Activated CD4-positive, alpha-beta T cell treated with anti-CD3 and anti-CD28 coated beads, Interleukin-2, amount 10 ng/mL, durations not matched to agents 7 days and 5 days (primary cell): Measurements from ENCODE around the gene IGIP. TPM values are rescaled to one million over a fixed set of nuclear protein-coding genes. Genes with fewer than 3 reads are reported as not detected.
"Not testable (repeated sequence)": the region's sequence is repeated elsewhere in the genome, so short reads cannot be mapped to it uniquely, and the experiment has no call there.

Experiments
- CTCF ChIA-PET: fragments of 350-600 bp; sonication (Branson Sonifier 250); formaldehyde crosslinking; loops from one replicate; lab custom pipeline; 2021; ENCODE audit warnings: antibody characterized with exemption; lab: Charles Lee
- POLR2A ChIA-PET: fragments of 350-600 bp; sonication (Branson Sonifier 250); formaldehyde crosslinking; loops from one replicate; lab custom pipeline; 2021; ENCODE audit warnings: antibody characterized with exemption; lab: Charles Lee
- DNase-seq: peaks from one replicate; pipeline ENCODE4 v3.0.0-alpha.2; 2020
- H3K27ac Mint-ChIP-seq: one replicate; pipeline ENCODE4 v1.8.0; 2021; ENCODE audit warnings: mild to moderate bottlenecking, moderate library complexity, mixed read lengths
- H3K27me3 Mint-ChIP-seq: one replicate; pipeline ENCODE4 v1.8.0; 2021; ENCODE audit warnings: mixed read lengths
- H3K36me3 Mint-ChIP-seq: one replicate; pipeline ENCODE4 v1.8.0; 2021; ENCODE audit warnings: low read depth, mixed read lengths
- H3K4me1 Mint-ChIP-seq: one replicate; pipeline ENCODE4 v1.8.0; 2021; ENCODE audit warnings: mixed read lengths
- H3K4me3 Mint-ChIP-seq: one replicate; pipeline ENCODE4 v1.8.0; 2021; ENCODE audit warnings: mild to moderate bottlenecking, moderate library complexity, mixed read lengths
- H3K9me3 Mint-ChIP-seq: one replicate; pipeline ENCODE4 v1.8.0; 2021; ENCODE audit warnings: mixed read lengths
- total RNA-seq, 2 experiments: library from RNA; stranded (reverse); gene quantifications; one replicate each; pipeline ENCODE4 v1.2.3, GENCODE V29; 2021

Gene IGIP
- total RNA-seq, 2 experiments from 2014 or later, result 5.1 to 5.3 TPM

DNA sequence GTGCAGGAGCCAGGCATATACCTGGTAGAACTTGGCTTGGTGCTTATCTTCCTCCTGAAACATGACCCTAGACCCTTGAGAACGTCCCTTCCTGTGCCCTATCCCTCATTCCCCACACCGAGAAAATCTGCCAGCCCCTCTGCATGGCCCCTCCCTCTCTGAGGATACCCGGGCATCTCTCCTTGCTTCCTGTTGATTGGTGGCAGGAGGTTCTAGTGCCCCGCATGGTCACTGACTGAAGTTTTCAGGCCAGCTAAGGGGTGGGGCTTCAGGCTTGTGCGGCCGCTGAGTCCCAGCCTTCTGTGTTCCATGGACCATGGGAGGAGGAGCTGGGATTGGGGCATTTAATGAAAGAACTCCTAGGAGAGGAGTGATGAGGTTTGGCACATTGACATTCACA, 22.8 kb downstream of the IGIP start:
- Mint-ChIP-seq H3K36me3 (no peaks in the 10 kb centered on the region), H3K4me3 (no peak overlapping the region), H3K4me1 (peaks cover 16% of the 10 kb centered on the region), H3K27me3 (peaks cover 30% of the 10 kb centered on the region), H3K9me3 (no peaks in the 10 kb centered on the region), H3K27ac (no peak overlapping the region)
- POLR2A ChIA-PET, result no interaction called here
- no peak for DNase-seq
- CTCF ChIA-PET, result interaction anchor here (0.6 kb wide), 1 partner anchor 29 kb away, joined by 3 read pairs; no protein-coding TSS in a partner anchor

- Mint-ChIP-seq H3K4me3 (no peak overlapping the region), H3K9me3 (no peaks in the 10 kb centered on the region), H3K36me3 (no peaks in the 10 kb centered on the region), H3K27me3 (peaks cover 25% of the 10 kb centered on the region), H3K27ac (no peak overlapping the region), H3K4me1 (peaks cover 7% of the 10 kb centered on the region)
- no peak for DNase-seq
- ChIA-PET CTCF (interaction anchor here (0.6 to 0.9 kb wide), 3 partner anchors 10 to 43 kb away, joined by 3 read pairs; no protein-coding TSS in a partner anchor), POLR2A (no interaction called here)
Observed at GRCh38 chr5:140150201-140150600, 24.5 kb downstream of the IGIP start.

DNA sequence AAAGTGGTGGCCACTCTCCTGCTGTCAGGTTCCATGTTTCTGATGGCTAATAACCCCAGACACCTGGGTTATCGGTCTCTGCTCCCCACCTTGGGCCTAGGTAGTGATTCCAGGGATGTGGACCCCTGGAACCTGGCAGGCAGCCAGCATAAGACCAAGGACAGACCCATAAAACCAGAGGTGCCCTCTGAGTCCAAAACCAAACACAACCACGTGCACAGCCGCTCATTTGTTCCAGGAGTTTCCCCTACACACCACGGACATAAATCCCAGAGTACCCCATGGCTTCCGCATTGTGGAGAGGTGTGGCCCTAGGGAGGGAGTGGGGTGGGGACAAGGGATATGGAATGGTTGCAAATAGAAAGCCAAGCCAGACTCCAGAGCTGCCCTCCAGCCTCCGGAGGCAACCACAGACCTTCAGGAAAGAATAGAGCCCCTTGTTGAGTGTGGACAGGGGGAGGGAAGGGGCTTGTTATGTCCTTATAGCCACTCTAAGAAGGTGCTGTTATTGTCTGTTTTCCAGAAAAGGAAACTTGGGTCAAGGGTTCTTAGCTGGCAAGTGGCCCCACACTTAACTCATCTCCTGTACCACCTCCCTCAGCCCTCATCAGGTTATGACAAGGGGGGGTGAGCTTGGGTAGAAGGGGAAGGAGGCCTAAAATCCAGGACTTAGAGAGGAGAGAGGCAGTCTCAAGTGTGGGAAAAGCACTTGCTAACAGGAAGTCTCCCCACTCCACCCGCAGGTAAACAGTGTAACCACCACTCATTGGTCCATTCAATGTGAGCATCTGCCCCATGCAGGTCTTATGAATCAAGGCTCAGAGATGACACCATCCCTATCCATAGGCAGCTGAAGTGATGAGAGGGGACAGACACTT, 25.6 kb downstream of the IGIP start:
- Mint-ChIP-seq H3K36me3 (no peaks in the 10 kb centered on the region), H3K4me3 (no peak overlapping the region), H3K9me3 (no peaks in the 10 kb centered on the region), H3K4me1 (peaks cover 2% of the 10 kb centered on the region), H3K27me3 (peaks cover 20% of the 10 kb centered on the region), H3K27ac (no peak overlapping the region)
- DNase-seq, result no peak
- POLR2A ChIA-PET, result no interaction called here
- CTCF ChIA-PET, result interaction anchor here (1.0 kb wide), 2 partner anchors 7 to 13 kb away, joined by 3 to 4 read pairs; no protein-coding TSS in a partner anchor

- no peak for DNase-seq
- Mint-ChIP-seq H3K9me3 (no peaks in the 10 kb centered on the region), H3K27ac (no peak overlapping the region), H3K4me3 (no peak overlapping the region), H3K27me3 (peaks cover 11% of the 10 kb centered on the region), H3K4me1 (peaks cover 10% of the 10 kb centered on the region), H3K36me3 (no peaks in the 10 kb centered on the region)
- ChIA-PET POLR2A (no interaction called here), CTCF (interaction anchor here (1.0 to 1.5 kb wide), 5 partner anchors 8 to 365 kb away, joined by 3 to 4 read pairs (median 3); no protein-coding TSS in a partner anchor)
Observed at GRCh38 chr5:140152022-140152999, 26.6 kb downstream of the IGIP start.

GRCh38 chr5:140153255-140153654, 27.5 kb downstream of the IGIP start:
- H3K36me3 Mint-ChIP-seq, result no peaks in the 10 kb centered on the region
- peaks cover 12% of the 10 kb centered on the region for H3K4me1 Mint-ChIP-seq
- DNase-seq, result no peak
- peaks cover 2% of the 10 kb centered on the region for H3K27me3 Mint-ChIP-seq
- H3K27ac Mint-ChIP-seq, result no peak overlapping the region
- H3K9me3 Mint-ChIP-seq, result no peaks in the 10 kb centered on the region
- CTCF ChIA-PET, result interaction anchor here (1.1 to 3.6 kb wide), 3 partner anchors 9 to 366 kb away, joined by 3 to 21 read pairs (median 3); no protein-coding TSS in a partner anchor
- POLR2A ChIA-PET, result no interaction called here
- no peak overlapping the region for H3K4me3 Mint-ChIP-seq

DNA sequence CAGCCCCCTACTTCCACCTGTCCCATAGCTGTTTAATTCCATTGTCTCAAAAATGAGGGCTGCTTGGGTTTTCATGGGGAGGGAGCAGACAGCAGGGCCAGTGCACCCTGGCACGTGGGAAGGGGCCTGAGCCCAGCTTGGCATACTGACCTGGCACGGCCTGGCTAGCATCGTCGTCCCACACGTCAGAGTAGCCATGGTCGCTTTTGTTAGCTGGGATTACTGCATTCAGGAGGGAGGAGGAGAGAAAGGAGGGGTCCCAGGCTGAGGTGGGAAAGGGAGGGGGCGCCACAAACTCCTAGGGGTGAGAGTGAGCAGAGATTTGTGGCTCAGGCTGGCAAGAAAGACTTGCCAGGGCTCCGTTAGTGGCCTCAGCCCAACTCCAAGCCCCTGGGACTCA, 28.2 kb downstream of the IGIP start:
- Mint-ChIP-seq H3K27me3 (no peaks in the 10 kb centered on the region), H3K4me3 (no peak overlapping the region), H3K27ac (no peak overlapping the region), H3K9me3 (no peaks in the 10 kb centered on the region), H3K4me1 (peaks cover 12% of the 10 kb centered on the region), H3K36me3 (no peaks in the 10 kb centered on the region)
- ChIA-PET CTCF (interaction anchor here (1.1 to 3.6 kb wide), 3 partner anchors 9 to 367 kb away, joined by 3 to 21 read pairs (median 3); no protein-coding TSS in a partner anchor), POLR2A (no interaction called here)
- no peak for DNase-seq

DNA sequence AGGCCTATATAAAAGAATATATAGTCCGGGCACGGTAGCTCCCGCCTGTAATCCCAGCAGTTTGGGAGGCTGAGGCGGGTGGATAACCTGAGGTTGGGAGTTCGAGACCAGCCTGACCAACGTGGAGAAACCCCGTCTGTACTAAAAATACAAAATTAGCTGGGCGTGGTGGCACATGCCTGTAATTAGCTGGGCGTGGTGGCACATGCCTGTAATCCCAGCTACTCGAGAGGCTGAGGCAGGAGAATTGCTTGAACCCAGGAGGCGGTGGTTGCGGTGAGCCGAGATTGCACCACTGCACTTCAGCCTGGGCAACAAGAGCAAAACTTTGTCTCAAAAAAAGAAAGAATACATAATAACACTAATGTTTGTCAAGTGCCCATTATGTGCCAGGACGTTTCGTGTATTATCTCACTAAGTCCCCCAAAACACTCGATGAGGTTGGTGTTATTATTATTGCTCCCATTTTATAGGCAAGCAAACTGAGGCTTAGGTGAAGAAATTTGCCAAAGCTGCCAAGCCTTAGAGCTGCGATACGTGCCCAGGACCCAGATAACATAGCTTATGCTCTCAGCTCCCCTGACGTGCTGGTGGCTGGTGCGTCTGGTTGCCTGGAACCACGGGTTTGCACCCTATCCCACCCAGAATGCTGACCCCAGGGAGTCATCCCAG, 29.1 kb downstream of the IGIP start:
- H3K27me3 Mint-ChIP-seq, H3K36me3 Mint-ChIP-seq, H3K27ac Mint-ChIP-seq, H3K9me3 Mint-ChIP-seq, POLR2A ChIA-PET, DNase-seq, H3K4me3 Mint-ChIP-seq: not testable (repeated sequence)
- CTCF ChIA-PET, result interaction anchor here (0.6 to 3.6 kb wide), 3 partner anchors 10 to 388 kb away, joined by 3 to 21 read pairs (median 3); no protein-coding TSS in a partner anchor
- H3K4me1 Mint-ChIP-seq, result peaks cover 12% of the 10 kb centered on the region

DNA sequence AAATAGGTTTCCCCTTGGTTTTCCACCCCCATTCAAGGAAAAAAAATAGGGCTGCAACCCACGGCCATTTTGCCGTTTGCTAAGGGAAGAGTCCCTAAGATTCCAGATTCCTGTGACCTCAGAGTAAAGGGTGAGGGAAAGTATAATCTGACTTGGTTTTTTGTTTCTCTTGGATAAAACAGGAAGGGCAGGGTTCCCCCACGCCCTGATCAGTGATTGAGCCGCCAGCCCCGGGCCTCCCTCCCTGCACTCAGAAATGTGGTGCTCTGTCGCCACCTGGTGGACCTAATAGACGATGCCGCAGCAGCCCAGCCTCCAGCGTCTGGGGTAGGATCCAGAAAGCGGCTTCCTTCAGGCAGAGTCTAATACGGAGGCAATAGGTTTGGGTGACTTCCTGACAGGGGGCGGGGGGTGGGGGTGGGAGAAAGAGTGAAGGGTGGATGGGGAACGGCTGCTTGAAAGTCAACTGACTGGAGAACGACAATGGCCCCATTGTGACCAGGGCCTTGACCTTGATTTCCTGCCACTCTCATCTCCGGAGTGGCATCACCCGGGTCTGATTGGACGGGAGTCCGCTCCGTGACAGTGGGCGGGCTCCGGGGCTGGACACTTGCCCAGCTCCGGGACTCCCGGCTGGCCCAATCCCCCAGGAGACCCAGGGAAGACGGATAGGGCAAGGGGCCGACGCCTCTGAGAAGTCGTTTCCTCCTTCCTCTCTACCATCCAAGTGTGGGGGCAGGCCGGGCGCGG, 31.5 kb downstream of the IGIP start:
- H3K4me3 Mint-ChIP-seq, result peak overlapping the region; percentile 5
- H3K27ac Mint-ChIP-seq, result peak overlapping the region; percentile 26
- peak; percentile 89 for DNase-seq
- H3K9me3 Mint-ChIP-seq, result no peaks in the 10 kb centered on the region
- CTCF ChIA-PET, result interaction anchor here (0.6 to 1.2 kb wide), 4 partner anchors 11 to 370 kb away, joined by 3 to 5 read pairs (median 3); no protein-coding TSS in a partner anchor
- no peaks in the 10 kb centered on the region for H3K27me3 Mint-ChIP-seq
- no peaks in the 10 kb centered on the region for H3K36me3 Mint-ChIP-seq
- POLR2A ChIA-PET, result no interaction called here
- H3K4me1 Mint-ChIP-seq, result peaks cover 10% of the 10 kb centered on the region

DNA sequence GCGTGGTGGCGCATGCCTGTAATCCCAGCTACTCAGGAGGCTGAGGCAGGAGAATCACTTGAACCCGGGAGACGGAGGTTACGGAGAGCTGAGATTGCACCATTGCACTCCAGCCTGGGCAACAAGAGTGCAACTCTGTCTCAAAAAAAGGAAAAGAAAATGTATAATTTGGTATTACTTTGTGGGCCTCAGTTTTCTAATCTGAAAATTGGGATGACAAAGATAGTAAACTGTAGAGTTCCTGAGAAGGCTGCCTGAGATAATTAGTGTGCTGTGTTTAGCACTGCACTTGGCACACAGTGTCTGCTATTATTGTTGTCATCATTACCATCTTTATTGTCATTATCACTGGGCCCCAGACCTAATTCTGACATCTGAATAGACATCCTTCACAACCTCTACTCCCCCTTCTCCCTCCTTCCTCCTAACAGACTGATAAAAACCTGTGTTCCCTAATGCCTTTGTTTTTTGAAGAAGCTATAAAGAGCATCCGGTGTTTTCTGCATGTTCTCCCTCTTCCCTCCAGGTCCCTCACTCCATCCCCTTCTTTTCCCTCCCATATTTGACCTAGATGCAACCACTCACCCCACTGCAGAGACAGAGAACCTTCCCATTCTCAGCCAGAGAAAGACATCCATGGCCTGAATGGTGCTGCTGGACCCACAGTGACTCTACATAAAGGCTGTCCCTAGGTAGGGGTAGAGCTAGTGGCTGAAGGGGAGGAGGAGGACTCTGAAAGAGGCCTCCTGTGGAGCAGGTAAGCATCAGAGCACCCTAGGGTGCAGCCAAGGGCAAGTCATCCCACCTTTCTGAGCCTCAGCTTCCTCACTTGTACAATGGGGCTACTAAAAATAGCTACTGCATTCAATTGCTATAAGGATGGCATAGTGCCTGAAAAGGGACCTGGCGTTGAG, 33.5 kb downstream of the IGIP start:
- H3K27me3 Mint-ChIP-seq, result peaks cover 3% of the 10 kb centered on the region
- POLR2A ChIA-PET, result no interaction called here
- H3K4me3 Mint-ChIP-seq, result no peak overlapping the region
- no peaks in the 10 kb centered on the region for H3K36me3 Mint-ChIP-seq
- H3K9me3 Mint-ChIP-seq, result no peaks in the 10 kb centered on the region
- DNase-seq, result no peak
- peaks cover 10% of the 10 kb centered on the region for H3K4me1 Mint-ChIP-seq
- CTCF ChIA-PET, result interaction anchor here (1.2 to 2.0 kb wide), 3 partner anchors 16 to 85 kb away, joined by 3 to 9 read pairs (median 3); partner anchors contain the start of gene CYSTM1
- no peak overlapping the region for H3K27ac Mint-ChIP-seq

DNA sequence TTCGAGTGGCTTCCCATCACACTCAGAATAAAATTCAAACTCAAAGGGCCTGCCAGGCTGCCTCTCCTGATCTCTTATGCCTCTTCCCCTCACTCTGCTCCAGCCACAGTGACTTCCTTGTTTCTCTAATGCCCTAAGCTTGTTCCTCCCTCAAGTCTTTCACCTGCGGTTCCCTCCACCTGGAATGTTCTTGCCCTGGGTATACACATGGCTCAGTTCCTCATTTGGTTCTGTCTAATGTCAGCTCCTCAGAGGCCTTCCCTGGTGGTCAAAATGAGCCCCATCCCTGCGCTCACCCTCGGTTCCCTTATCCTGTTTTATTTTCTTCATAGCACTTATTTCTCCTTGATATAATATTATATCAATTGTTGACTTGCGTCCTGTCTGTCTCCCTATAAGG, 36.5 kb downstream of the IGIP start:
- peaks cover 3% of the 10 kb centered on the region for H3K27me3 Mint-ChIP-seq
- CTCF ChIA-PET, result interaction anchor here (0.7 to 0.9 kb wide), 2 partner anchors 9 to 86 kb away, joined by 3 read pairs; no protein-coding TSS in a partner anchor
- DNase-seq, result no peak
- POLR2A ChIA-PET, result no interaction called here
- H3K36me3 Mint-ChIP-seq, result no peaks in the 10 kb centered on the region
- no peak overlapping the region for H3K27ac Mint-ChIP-seq
- H3K4me3 Mint-ChIP-seq, result no peak overlapping the region
- no peaks in the 10 kb centered on the region for H3K9me3 Mint-ChIP-seq
- peaks cover 2% of the 10 kb centered on the region for H3K4me1 Mint-ChIP-seq
